ENCODE data around the gene PSMC4.

PSMC4 gene

DNA sequence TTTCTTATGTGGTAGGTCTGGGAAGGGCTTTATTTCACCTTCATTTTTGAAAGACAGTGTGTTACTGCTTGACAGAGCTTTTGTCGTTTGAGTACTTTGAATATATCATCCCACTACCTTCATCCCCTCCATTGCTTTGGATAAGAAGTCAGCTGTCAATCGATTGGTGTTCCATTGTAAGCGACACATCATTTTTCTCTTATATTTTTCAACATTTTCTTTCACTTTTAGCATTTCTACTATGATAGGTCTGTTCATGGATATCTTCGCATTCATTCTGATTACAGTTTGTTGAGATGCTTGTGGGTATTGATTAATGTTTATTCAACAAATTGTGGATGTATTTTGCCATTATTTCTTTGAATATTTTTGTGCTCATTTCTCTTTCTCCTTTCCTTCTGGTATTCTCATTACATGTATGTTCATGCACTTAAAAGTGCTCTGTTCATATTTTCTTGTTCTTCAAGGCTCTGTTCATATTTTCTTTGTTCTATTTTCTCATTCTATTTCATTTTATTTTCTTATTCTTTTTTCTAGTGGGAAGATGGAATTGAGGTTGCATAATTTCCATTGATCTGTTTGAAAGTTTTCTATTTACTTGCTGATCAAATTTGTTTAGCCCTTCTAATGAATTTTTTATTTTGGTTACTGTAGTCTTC is 55.1 kb downstream of the PSMC4 start:
- H3K9me3 ChIP-seq (ENCODE audit: control insufficient read depth in 1 of 2, low read length in 2 of 2) = peaks cover 66 to 82% of the 10 kb centered on the region in 2 donors
- no peaks in the 10 kb centered on the region for H3K36me3 ChIP-seq (ENCODE audit: control insufficient read depth in 1 of 2, insufficient read depth in 2 of 2, low read length in 2 of 2)

DNA sequence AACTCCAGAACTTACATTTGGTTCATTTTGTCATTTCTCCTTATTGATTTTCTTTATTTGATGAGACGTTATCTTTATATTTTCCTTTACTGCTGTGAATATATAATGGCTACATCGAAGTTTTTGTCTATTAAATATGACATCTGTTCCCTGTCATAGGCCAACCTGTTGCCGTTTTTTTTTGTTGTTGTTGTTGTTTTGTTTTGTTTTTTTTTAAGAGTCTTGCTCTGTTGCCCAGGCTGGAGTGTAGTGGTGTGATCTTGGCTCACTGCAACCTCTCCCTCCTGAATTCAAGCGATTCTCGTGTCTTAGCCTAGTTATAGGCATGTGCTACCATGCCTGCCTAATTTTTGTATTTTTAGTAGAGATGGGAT is 55.6 kb downstream of the PSMC4 start:
- Histone ChIP-seq H3K9me3 (ENCODE audit: control insufficient read depth in 1 of 2, low read length in 2 of 2) (peaks cover 68 to 85% of the 10 kb centered on the region in 2 donors), H3K36me3 (ENCODE audit: control insufficient read depth in 1 of 2, insufficient read depth in 2 of 2, low read length in 2 of 2) (no peaks in the 10 kb centered on the region), H3K4me3 (ENCODE audit: low read depth in 1 of 2, low read length in 2 of 2) (peak overlapping the region in 1 of 2 donors; percentile 49), H3K4me1 (ENCODE audit: control insufficient read depth in 1 of 2, insufficient read depth in 2 of 2, low read length in 2 of 2) (no peaks in the 10 kb centered on the region), H3K27me3 (ENCODE audit: low read depth, low read length) (no peaks in the 10 kb centered on the region), H3K27ac (ENCODE audit: low read length) (no peak overlapping the region)

More for the DNA sequence above, 55.1 kb downstream of the PSMC4 start:
- no peak overlapping the region for H3K27ac ChIP-seq (ENCODE audit: low read length)
- H3K27me3 ChIP-seq (ENCODE audit: low read depth, low read length) = no peaks in the 10 kb centered on the region
- H3K4me1 ChIP-seq (ENCODE audit: control insufficient read depth in 1 of 2, insufficient read depth in 2 of 2, low read length in 2 of 2) = no peaks in the 10 kb centered on the region
- peak overlapping the region in 1 of 2 donors; percentile 11 for H3K4me3 ChIP-seq (ENCODE audit: low read depth in 1 of 2, low read length in 2 of 2)
